AG04449 (cell line): ENCODE results near the gene NTNG2.

Experiments used
- CTCF ChIA-PET: fragments of 350-600 bp; formaldehyde crosslinking; extraction: SDS; loops from one replicate; lab custom pipeline; 2021; ENCODE audit warnings: antibody characterized with exemption; lab: Yijun Ruan, JAX
- POLR2A ChIA-PET: fragments of 400-600, 350-600 bp; formaldehyde crosslinking; extraction: SDS; loops from one replicate; lab custom pipeline; 2020; ENCODE audit warnings: antibody characterized with exemption, inconsistent platforms; lab: Yijun Ruan, JAX
- DNase-seq: peaks from one replicate; pipeline ENCODE4 v3.0.0-alpha.2; 2010; ENCODE audit warnings: low read depth, low spot score
- H3K4me3 ChIP-seq: 2 replicates; pipeline ENCODE4 v1.5.1; 2011; ENCODE audit warnings: low read depth, mild to moderate bottlenecking, control low read depth, low read length
- TF ChIP-seq, protein P1 (sequence below): IDR thresholded peaks from one replicate; pipeline ENCODE4 v1.5.1; 2011; ENCODE audit warnings: mild to moderate bottlenecking, moderate library complexity, low read length, control low read depth, inconsistent platforms; ENCODE audit not compliant: insufficient read depth; ENCODE audit errors: missing control alignments

Gene NTNG2

GRCh38 chr9:132161743-132162184 lies at the start of gene NTNG2:
NTNG2 (plus strand) TSS chr9:132162058; CDS start chr9:132166832, 4,774 bp downstream.
- TF ChIP-seq, protein P1, sequence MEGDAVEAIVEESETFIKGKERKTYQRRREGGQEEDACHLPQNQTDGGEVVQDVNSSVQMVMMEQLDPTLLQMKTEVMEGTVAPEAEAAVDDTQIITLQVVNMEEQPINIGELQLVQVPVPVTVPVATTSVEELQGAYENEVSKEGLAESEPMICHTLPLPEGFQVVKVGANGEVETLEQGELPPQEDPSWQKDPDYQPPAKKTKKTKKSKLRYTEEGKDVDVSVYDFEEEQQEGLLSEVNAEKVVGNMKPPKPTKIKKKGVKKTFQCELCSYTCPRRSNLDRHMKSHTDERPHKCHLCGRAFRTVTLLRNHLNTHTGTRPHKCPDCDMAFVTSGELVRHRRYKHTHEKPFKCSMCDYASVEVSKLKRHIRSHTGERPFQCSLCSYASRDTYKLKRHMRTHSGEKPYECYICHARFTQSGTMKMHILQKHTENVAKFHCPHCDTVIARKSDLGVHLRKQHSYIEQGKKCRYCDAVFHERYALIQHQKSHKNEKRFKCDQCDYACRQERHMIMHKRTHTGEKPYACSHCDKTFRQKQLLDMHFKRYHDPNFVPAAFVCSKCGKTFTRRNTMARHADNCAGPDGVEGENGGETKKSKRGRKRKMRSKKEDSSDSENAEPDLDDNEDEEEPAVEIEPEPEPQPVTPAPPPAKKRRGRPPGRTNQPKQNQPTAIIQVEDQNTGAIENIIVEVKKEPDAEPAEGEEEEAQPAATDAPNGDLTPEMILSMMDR, result no peak
- ChIA-PET CTCF (interaction anchor here (0.8 to 1.0 kb wide), 2 partner anchors 9 to 402 kb away, joined by 3 read pairs; no protein-coding TSS in a partner anchor), POLR2A (no interaction called here)
- H3K4me3 ChIP-seq, result peak within 1 kb of the TSS; percentile 67
- DNase-seq, result no peak

DNA sequence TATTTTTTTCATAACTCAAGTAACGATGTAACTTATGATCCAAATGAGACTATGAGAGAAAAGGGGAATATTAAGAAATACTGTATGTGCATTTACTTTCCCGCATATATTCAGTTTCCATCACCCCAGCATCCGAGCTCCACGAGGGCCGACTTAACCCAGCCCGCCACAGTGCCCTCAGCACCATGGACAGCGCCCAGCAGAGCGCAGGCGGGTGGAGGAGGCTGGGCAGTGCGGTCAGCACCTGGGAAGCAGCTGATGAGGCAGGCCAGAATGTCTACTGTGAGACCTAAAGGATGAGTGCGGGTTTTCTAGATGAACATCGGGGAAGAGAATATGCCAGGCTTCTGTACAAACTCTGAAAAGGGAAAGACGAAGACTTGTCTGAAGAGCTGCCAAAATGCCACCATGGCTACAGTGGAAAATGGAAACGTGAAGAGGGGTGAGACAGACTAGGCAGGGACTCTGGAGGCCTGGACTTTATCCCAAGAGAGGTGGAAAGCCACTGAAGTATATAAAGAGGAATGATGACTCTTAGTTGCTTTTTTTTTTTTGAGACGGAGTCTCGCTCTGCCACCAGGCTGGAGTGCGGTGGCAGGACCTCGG lies 47.7 kb upstream of the NTNG2 start:
- no peak for DNase-seq
- ChIA-PET POLR2A (no interaction called here), CTCF (interaction anchor here (0.8 kb wide), 1 partner anchor 122 kb away, joined by 4 read pairs; no protein-coding TSS in a partner anchor)
- TF ChIP-seq, protein P1, result no peak
- H3K4me3 ChIP-seq, result no peak overlapping the region

DNA sequence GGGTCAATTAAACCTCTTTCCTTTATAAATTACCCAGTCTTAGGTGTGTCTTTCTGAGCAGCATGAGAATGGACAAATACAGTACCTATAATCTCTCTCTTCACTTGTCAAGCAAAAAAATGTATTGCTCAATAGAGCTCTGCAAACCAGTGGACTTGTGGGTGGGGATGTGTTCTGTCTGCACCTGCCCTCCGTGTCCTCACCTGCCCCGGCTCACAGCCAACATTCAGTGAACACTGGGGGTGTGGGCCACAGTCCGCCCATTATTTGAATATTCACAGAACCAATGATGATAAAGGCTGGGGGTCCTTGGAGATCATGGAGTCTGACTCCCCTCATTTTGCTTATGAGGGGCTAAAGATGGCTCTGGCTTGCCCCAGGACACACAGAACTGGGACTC lies 45.3 kb upstream of the NTNG2 start:
- no peak for DNase-seq
- TF ChIP-seq, protein P1, result no peak
- H3K4me3 ChIP-seq, result no peak overlapping the region
- ChIA-PET CTCF (no interaction called here), POLR2A (no interaction called here)

DNA sequence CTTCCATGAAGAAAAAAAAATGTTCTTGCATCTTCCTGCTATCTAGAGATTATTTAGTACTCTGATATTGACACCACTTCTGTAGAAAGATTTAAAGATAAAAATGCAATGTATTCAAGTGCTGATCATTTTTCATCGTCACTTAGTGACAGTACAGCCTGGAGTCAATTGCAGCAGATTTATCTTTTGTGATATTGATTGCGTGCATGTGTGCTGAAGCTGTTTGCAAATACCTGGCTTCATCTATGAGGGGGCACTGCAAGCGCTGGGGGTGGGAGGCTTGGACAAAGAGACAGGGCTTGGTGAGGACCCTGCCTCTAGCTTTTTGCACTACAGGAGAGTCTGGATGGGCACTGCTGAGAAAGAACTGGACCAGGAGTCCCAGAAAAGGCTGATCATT lies 44.2 kb upstream of the NTNG2 start:
- ChIA-PET POLR2A (no interaction called here), CTCF (interaction anchor here (1.1 kb wide), 1 partner anchor 54 kb away, joined by 3 read pairs; no protein-coding TSS in a partner anchor)
- TF ChIP-seq, protein P1, result no peak
- H3K4me3 ChIP-seq, result no peak overlapping the region
- no peak for DNase-seq

- no peak overlapping the region for H3K4me3 ChIP-seq
- CTCF ChIA-PET, result no interaction called here
- POLR2A ChIA-PET, result no interaction called here
- no peak for DNase-seq
- TF ChIP-seq, protein P1, result no peak
Observed at GRCh38 chr9:132121021-132121420, 40.8 kb upstream of the NTNG2 start.

GRCh38 chr9:132124800-132125199 lies 37.1 kb upstream of the NTNG2 start:
- no peak for DNase-seq
- no peak overlapping the region for H3K4me3 ChIP-seq
- POLR2A ChIA-PET, result no interaction called here
- CTCF ChIA-PET, result interaction anchor here (1.7 kb wide), 1 partner anchor 112 kb away, joined by 5 read pairs; no protein-coding TSS in a partner anchor
- TF ChIP-seq, protein P1, result no peak
